Testis (tissue), 2 donors: ENCODE data around the gene IQSEC3.

Experiments
- CTCF ChIP-seq, 3 experiments: fragments of 450-650 bp in 2 of 3; fragments of 200-600 bp in 1 of 3; sonication (generic) in 1 of 3; IDR thresholded peaks; one replicate each; pipeline ENCODE4 v1.5.1; 2016 to 2019; ENCODE audit warnings: antibody characterized with exemption in 3 of 3, mild to moderate bottlenecking in 2 of 3, moderate library complexity in 1 of 3
- POLR2A ChIP-seq: fragments of 450-650 bp; IDR thresholded peaks from one replicate; pipeline ENCODE4 v1.6.1; 2017; ENCODE audit warnings: antibody characterized with exemption, mild to moderate bottlenecking, moderate library complexity

GRCh38 chr12:125075-125474 is 58.5 kb downstream of the IQSEC3 start:
- TF ChIP-seq POLR2A (no peak), CTCF (IDR thresholded peaks at IDR 0.05) (no peak)
